GM18867 (cell line): Measurements from ENCODE around the gene AS3MT.
"Not testable (repeated sequence)": the region's sequence is repeated elsewhere in the genome, so short reads cannot be mapped to it uniquely, and the experiment has no call there.

Experiments
- ATAC-seq: cut with Tn5 transposase; IDR thresholded peaks from one replicate; pipeline ENCODE4 v1.9.1; 2021; ENCODE audit warnings: mild to moderate bottlenecking, moderate library complexity; ENCODE audit not compliant: unreplicated experiment

AS3MT gene

GRCh38 chr10:102919246-102919959, 50.1 kb downstream of the AS3MT start:
- no peak for ATAC-seq

DNA sequence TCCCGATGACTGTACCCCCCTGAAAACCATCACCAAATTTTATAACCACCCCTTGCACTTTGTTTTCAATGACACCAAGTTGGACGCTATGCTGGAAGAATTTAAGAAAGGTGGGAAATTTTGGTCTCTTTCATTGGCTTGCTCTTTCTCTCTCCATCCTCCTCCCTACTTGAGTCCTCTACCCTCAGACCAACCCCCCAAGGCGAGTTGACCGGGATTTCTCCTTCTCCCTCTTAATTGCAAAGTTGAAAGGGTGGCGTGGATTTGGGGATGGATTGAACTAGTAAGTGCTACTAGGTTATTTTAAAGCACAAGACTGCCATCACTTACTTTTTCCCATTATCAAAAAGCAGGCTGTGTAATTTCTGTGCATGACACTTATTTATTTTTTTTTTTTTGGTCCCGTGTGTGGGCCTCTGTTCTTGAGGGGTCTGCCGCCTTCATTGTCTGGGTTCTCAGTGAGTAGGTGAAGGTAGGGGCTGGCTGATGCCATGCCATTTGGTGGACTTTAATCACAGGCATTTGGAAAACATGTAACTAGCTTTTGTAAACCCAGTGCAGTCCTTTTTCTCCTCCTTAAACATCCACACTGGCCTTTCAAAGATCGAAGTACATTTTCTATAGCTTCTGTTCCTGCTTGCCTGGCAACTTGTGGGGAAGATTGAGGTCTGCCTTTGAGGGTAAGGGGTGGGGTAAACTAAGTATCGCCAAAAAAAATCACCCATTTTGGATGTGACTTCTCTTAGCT, 50.9 kb downstream of the AS3MT start:
- no peak for ATAC-seq

DNA sequence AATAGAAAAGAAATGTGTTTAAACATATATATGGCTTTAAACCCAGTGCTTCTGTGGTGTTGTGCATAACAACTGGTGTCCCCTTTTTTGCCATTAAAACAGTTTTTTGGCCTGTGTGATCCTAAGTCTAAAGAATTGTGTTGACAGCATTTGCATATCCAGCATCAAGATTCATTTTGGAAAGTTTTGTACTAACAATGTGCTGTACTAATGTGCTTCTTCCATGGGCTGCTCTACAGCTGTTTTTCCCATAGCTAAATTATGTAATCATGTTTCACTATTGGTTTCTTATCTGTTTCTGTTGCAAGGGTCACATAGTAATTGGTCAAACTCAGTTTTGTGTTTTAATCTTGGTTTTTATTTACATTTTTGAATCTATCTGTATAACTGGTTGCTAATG, 54.3 kb downstream of the AS3MT start:
- no peak for ATAC-seq

- no peak for ATAC-seq
Observed at GRCh38 chr10:102926842-102927241, 57.6 kb downstream of the AS3MT start.

- ATAC-seq: no peak
Observed at GRCh38 chr10:102927311-102928010, 58.2 kb downstream of the AS3MT start.

- ATAC-seq: not testable (repeated sequence)
Observed at GRCh38 chr10:102928442-102928841, 59.2 kb downstream of the AS3MT start.

DNA sequence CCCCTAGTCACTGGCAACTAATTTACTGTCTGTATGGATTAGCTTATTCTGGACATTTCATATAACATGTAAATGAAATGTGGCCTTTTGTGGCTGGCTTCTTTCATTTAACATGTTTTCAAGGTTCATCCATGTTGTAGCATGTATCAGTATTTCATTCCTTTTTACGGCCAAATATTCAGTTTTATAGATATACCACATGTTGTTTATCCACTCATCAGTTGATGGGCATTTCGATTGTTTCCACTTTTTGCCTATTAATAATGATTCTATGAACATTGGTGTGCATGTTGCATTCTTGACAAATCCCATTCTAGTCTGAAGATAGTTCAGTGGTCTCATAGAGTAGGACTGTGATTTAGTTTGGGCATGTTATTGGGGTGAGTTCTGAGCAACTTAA, 61.5 kb downstream of the AS3MT start:
- ATAC-seq: no peak

DNA sequence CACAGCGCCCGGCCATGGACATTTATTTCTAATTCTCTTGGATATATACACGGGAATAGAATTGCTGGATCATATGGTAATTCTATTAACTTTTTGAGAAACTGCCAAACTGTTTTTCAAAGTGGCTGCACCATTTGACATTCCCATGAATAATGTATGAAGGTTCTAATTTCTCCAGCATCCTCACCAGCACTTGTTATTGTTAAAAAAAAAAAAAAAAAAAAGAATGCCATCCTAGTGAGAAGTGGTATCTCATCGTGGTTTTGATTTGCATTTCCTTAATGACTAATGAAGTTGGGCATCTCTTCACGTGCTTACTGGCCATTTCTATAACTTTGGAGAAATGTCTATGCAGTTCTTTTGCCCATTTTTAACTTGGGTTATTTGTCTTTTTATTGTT, 62.4 kb downstream of the AS3MT start:
- ATAC-seq: no peak

DNA sequence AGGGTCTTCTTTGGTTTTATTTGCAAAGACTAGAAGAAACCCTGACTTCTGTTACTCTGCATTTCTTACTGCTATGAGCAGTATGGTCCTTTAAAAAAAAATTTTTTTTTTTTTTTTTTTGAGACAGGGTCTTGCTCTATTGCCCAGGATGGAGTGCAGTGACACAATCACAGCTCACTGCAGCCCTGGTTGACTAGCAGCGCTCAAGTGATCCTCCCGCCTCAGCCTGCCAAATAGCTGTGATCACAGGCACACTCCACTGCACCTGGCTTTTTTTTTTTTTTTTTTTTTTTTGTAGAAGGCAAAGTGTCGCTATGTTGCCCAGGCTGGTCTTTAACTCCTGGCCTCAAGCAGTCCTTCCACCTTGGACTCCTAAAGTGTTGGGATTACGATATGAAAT, 66.2 kb downstream of the AS3MT start:
- ATAC-seq: no peak

GRCh38 chr10:102935939-102936605, 66.8 kb downstream of the AS3MT start:
- ATAC-seq: no peak

DNA sequence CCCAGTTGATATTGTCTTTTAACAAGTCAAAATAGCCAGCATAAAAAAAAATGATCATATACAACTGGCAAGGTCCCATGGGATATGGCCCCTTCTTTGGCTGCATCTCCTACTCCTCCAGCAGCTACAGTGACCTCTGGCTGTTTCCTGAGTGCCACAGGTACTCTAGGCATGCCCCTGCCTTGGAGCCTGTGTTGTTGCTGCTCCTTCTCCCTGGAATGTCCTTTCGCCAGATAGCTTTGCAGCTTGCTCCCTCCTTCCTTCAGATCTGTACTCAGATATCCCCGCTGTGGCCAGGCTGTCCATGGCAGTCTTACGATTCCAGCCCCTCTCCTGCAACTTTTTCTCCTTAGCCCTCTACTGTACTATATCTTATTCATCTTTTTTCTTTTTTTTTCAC, 72.1 kb downstream of the AS3MT start:
- ATAC-seq: no peak

DNA sequence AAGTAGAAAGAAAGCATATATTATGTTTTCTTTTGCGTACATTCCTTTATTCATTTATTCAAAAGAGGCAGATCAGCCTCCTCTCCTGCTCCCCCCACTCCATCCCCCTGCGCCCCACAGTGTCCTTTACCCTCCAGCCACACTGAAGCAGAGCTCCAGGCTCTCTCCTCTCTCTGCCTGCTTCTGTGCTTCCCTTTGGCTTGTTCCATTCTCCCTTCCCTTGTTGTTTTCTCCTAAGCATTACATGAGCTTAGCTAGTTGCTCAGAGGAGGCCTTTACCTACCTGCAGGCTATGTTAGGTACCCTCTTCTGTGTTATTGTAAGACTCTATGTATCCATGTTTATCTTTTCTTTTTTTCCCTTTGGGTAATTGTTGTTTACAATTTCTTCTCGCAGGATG, 76.2 kb downstream of the AS3MT start:
- no peak for ATAC-seq

- ATAC-seq: no peak
Observed at GRCh38 chr10:102945962-102946361, 76.7 kb downstream of the AS3MT start.

DNA sequence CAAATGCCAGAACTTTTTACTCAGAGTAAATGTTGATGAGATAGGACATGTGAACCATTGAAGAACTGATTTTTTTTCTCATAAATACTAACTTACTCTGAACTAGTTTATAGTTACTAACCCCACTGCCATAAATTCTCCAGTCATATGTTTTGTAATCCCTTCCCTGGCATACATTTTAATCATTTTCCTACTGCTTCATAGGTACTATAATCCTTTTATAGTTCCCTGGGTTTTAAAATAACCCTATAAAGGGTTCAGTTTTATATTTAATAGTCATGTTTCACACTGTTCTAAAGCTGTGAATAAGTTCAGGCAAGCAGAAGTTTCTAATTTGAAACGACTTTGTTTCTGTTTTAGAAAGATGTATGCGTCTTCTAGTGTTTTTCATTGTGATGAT, 77.7 kb downstream of the AS3MT start:
- ATAC-seq: no peak

DNA sequence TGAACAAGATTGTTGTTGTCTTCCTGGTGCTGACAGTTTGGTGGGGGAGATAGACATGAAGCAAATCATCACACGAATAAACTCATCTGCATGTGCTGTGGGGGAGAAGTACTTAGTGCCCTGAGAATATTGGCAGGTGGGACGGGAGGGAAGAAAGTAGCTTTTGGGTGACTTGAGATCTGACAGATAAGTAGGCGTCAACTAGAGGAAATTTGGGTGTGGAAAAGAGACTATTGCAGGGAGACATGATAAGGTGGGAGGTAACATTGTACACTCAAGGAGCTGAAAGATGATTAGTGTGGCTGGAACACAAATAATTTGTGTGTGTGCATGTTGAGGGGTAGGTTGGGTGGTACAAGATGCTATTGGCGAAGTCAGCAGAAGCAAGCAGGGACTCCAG, 78.9 kb downstream of the AS3MT start:
- no peak for ATAC-seq

DNA sequence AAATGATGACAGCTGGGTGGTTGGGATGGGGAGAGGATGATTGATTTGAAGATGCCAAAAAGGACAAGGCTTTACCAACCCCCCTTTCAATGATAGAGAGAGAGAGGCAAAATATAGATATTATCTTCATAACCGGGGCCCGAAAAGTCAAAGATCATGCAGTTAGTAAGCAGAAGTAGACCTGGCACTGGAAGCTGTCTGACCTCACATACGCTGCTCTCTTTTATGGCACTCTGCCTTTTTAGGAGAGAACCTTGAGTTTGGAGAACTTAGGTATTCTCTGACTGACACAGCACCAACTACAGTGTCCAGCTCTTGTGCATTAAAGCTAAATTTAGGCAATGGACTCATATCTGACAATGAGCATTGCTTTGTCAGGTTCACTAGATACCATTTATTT, 79.5 kb downstream of the AS3MT start:
- no peak for ATAC-seq

- no peak for ATAC-seq
Observed at GRCh38 chr10:102949916-102950315, 80.6 kb downstream of the AS3MT start.

- ATAC-seq: no peak
Observed at GRCh38 chr10:102951316-102951715, 82.0 kb downstream of the AS3MT start.
